Kidney (tissue), 14 donors: ENCODE results near the gene CCDC87. TPM values are rescaled to one million over a fixed set of nuclear protein-coding genes. Genes with fewer than 3 reads are reported as not detected.
A peak's percentile ranks its signal among the peaks of the same experiment; 100 is the strongest.

ENCODE experiments used
- DNase-seq, 5 donors: peaks; one replicate each; pipeline ENCODE4 v3.0.0-alpha.2; 2013 to 2020
- FAIRE-seq: peaks from 2 replicates; lab custom pipeline; 2012; peaks lifted over from hg19 to GRCh38; lab: Jason Lieb, UNC
- H3K27ac ChIP-seq, 2 donors: one replicate each; pipeline ENCODE4 v1.7.0; 2013; ENCODE audit warnings: low read depth in 2 of 2, low read length in 2 of 2, inconsistent platforms in 1 of 2
- H3K27me3 ChIP-seq: one replicate; pipeline ENCODE4 v1.7.1; 2013; ENCODE audit warnings: low read length, inconsistent platforms; ENCODE audit not compliant: control insufficient read depth, insufficient read depth
- H3K36me3 ChIP-seq, 3 donors: one replicate each; pipeline versions ENCODE4 v1.7.0 to v1.7.1; 2013; ENCODE audit warnings: low read length in 3 of 3, control low read depth in 1 of 3, inconsistent platforms in 1 of 3; ENCODE audit not compliant: insufficient read depth in 3 of 3, control insufficient read depth in 2 of 3
- H3K4me1 ChIP-seq, 3 donors: one replicate each; pipeline versions ENCODE4 v1.7.0 to v1.7.1; 2013; ENCODE audit warnings: low read length in 3 of 3, inconsistent platforms in 1 of 3, low read depth in 1 of 3; ENCODE audit not compliant: control insufficient read depth in 2 of 3, insufficient read depth in 2 of 3
- H3K4me3 ChIP-seq, 3 donors: one replicate each; pipeline versions ENCODE4 v1.7.0 to v1.8.1; 2013; ENCODE audit warnings: low read length in 3 of 3, control low read depth in 1 of 3, inconsistent platforms in 1 of 3
- H3K9ac ChIP-seq, 3 donors: one replicate each; pipeline versions ENCODE4 v1.7.0 to v1.7.1; 2013; ENCODE audit warnings: low read length in 3 of 3, control low read depth in 1 of 3, inconsistent platforms in 1 of 3
- H3K9me3 ChIP-seq, 3 donors: one replicate each; pipeline versions ENCODE4 v1.7.0 to v1.7.1; 2013; ENCODE audit warnings: low read length in 3 of 3, control low read depth in 1 of 3, inconsistent platforms in 1 of 3; ENCODE audit not compliant: control insufficient read depth in 2 of 3, insufficient read depth in 1 of 3
- CTCF ChIP-seq: IDR thresholded peaks from 3 replicates; pipeline ENCODE4 v1.5.1; 2012; ENCODE audit warnings: mild to moderate bottlenecking, moderate library complexity, borderline replicate concordance; ENCODE audit not compliant: insufficient read depth; ENCODE audit errors: extremely low read depth
- intact Hi-C: fragments of 100-400 bp; cut with DNase I; formaldehyde crosslinking; loops from one replicate; pipeline ENCODE4 v1.11.1; 2022
- polyA plus RNA-seq: library from polyadenylated mRNA; stranded (reverse); fragments of 350-450 nt; fragmentation: Illumina TruSeq; extraction: RNeasy Lipid Tissue Mini Kit (QIAGEN cat#74804); gene quantifications from one replicate; pipeline ENCODE4 v1.2.3, GENCODE V29; 2014; ENCODE audit warnings: low read depth, low replicate concordance; ENCODE audit not compliant: insufficient read depth
- total RNA-seq: library from RNA; stranded (reverse); fragmentation: NEBNext Ultra II Directional; extraction: Animal tissue kit (Norgen Biotek cat#: 25700); gene quantifications from one replicate; pipeline ENCODE4 v1.2.1, GENCODE V29; 2021
- donor health status: control.
- donor health status: control.
- donor health status: control.
- donor health status: control.
- donor health status: control.
- donor health status: DM: yes; HTN: yes; CAD: no.
- donor health status: Normal renal cell carcinoma (clear cell type).

Gene CCDC87
- total and polyA plus RNA-seq, 2 donors from 2014 or later = 0.13 to 1.0 TPM

- Histone ChIP-seq H3K4me3 (no peak overlapping the region), H3K27ac (no peak overlapping the region), H3K36me3 (peaks cover 0 to 26% (median 10%) of the 10 kb centered on the region in 3 donors), H3K27me3 (no peaks in the 10 kb centered on the region), H3K9ac (no peak overlapping the region), H3K9me3 (no peaks in the 10 kb centered on the region), H3K4me1 (peaks cover 0 to 4% (median 2%) of the 10 kb centered on the region in 3 donors)
- no peak for TF ChIP-seq CTCF
- intact Hi-C loops = no loop called here
- DNase-seq (peak in 1 of 5 donors; percentile 4), FAIRE-seq (no peak)
Observed at GRCh38 chr11:66604155-66604554, 11.3 kb upstream of the CCDC87 start.

GRCh38 chr11:66603072-66603471, 10.2 kb upstream of the CCDC87 start:
- H3K9me3 ChIP-seq = no peaks in the 10 kb centered on the region
- no peaks in the 10 kb centered on the region for H3K27me3 ChIP-seq
- TF ChIP-seq CTCF = no peak
- H3K4me3 ChIP-seq = no peak overlapping the region
- FAIRE-seq (no peak), DNase-seq (peak in 1 of 5 donors; percentile 46)
- no peak overlapping the region for H3K27ac ChIP-seq
- H3K9ac ChIP-seq = no peak overlapping the region
- intact Hi-C loops = no loop called here
- H3K4me1 ChIP-seq = peaks cover 0 to 4% (median 2%) of the 10 kb centered on the region in 3 donors
- H3K36me3 ChIP-seq = peaks cover 0 to 26% (median 11%) of the 10 kb centered on the region in 3 donors

GRCh38 chr11:66600631-66601233, 7.9 kb upstream of the CCDC87 start:
- Histone ChIP-seq H3K27me3 (no peaks in the 10 kb centered on the region), H3K4me3 (no peak overlapping the region), H3K9ac (no peak overlapping the region), H3K27ac (no peak overlapping the region), H3K9me3 (no peaks in the 10 kb centered on the region), H3K36me3 (peaks cover 0 to 26% (median 11%) of the 10 kb centered on the region in 3 donors), H3K4me1 (peaks cover 0 to 5% (median 4%) of the 10 kb centered on the region in 3 donors)
- no peak for TF ChIP-seq CTCF
- intact Hi-C loops = no loop called here
- DNase-seq = peak in 1 of 5 donors; percentile 11
- no peak for FAIRE-seq
